Measurements from ENCODE around the gene ELAPOR1. TPM values are rescaled to one million over a fixed set of nuclear protein-coding genes. Genes with fewer than 3 reads are reported as not detected.

Gene ELAPOR1
- total and polyA plus RNA-seq, 9 of the 15 experiments (the other 6 are each of a cell fraction or from before 2014, with no cell fraction given): 0.07 to 1.2 (median 0.18) TPM

DNA sequence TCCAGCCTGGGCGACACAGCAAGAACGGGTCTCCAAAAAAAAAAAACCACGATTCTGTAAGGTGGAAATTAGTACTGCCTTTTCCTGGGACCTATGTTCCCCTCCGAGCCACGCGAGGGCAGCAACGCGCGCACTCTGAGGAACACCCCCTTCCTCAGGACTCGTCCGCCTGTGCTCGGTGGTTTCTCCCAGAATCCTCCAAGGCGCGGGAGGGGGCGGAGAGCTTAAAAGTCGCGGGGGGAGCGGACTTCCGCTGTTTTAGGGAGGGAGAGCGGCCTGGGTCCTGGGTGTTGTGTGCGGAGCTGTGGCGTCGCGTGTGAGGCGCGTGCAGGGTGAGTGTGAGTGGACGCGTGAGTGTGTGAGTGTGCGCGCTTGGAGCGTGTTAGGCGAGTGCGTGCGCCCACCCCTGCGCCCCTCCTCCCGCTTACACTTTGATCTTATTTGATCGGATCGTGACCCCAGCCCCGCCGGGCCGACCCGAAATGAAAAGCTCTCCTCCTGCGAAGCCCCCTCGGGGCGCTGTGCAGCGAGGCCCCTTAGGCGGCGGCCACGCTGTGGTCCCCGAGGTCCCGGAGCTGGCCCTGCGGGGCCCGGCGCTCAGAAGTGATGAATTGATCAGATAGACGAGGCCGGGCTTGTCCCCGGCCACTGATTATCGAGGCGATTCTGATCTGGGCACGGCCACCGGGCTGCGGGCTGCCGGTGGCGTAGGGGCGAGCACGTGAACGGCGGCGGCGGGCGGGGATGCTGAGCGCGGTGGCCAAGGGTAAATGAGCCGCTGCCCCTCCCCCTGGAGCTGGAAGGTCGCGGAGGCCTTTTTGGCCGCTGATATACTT, 13.8 kb upstream of the ELAPOR1 start (continued):
- TF ChIP-seq NCOA1 (IDR thresholded peaks at IDR 0.05; ENCODE audit: low read depth) (0 out of 2 replicates have a peak, but pooled peaks have one; percentile 61), HES1 (IDR thresholded peaks at IDR 0.05; ENCODE audit: low read depth) (peak; percentile 99), HOXB6 (CRISPR knock-in tag; IDR thresholded peaks at IDR 0.05; ENCODE audit: borderline replicate concordance) (no peak; the same call in 1 of the 2 replicates), SAFB (IDR thresholded peaks at IDR 0.05; ENCODE audit: borderline replicate concordance, low read depth, low read length) (peak; percentile 17; the same call in 1 of the 2 replicates), ZNF41 (CRISPR knock-in tag; conservative IDR thresholded peaks at IDR 0.05) (peak; percentile 84), COPS2 (conservative IDR thresholded peaks at IDR 0.05) (no peak), ZC3H11A (IDR thresholded peaks at IDR 0.05; ENCODE audit: low read depth, low read length) (no peak), SIN3B (IDR thresholded peaks at IDR 0.05; ENCODE audit: low read depth) (0 out of 2 replicates have a peak, but pooled peaks have one; percentile 59), ZNF274 (IDR thresholded peaks at IDR 0.05; ENCODE audit: borderline replicate concordance, low read depth, low read length) (no peak), CCNT2 (IDR thresholded peaks at IDR 0.05; ENCODE audit: borderline replicate concordance, extremely low read depth, insufficient read length, low read depth, low read length) (peak; percentile 87), ZNF24 (IDR thresholded peaks at IDR 0.05) (0 out of 2 replicates have a peak, but pooled peaks have one; percentile 58), TAF7 (tag; IDR thresholded peaks at IDR 0.05) (peak; percentile 96), FOSL1 (tag; conservative IDR thresholded peaks at IDR 0.05) (peak; percentile 59; the same call in 1 of the 2 replicates), BRCA1 (IDR thresholded peaks at IDR 0.05) (no peak), BRCA1 (CRISPR knock-in tag; IDR thresholded peaks at IDR 0.05) (peak; percentile 93; the same call in 1 of the 2 replicates), TCF7L2 (IDR thresholded peaks at IDR 0.05; ENCODE audit: low read depth, low read length) (peak; percentile 37; the same call in 1 of the 2 replicates), FOXK1 (CRISPR knock-in tag; IDR thresholded peaks at IDR 0.05; ENCODE audit: borderline replicate concordance) (peak; percentile 64), ZZZ3 (IDR thresholded peaks at IDR 0.05) (peak; percentile 82)
- TF ChIP-seq, protein P1, sequence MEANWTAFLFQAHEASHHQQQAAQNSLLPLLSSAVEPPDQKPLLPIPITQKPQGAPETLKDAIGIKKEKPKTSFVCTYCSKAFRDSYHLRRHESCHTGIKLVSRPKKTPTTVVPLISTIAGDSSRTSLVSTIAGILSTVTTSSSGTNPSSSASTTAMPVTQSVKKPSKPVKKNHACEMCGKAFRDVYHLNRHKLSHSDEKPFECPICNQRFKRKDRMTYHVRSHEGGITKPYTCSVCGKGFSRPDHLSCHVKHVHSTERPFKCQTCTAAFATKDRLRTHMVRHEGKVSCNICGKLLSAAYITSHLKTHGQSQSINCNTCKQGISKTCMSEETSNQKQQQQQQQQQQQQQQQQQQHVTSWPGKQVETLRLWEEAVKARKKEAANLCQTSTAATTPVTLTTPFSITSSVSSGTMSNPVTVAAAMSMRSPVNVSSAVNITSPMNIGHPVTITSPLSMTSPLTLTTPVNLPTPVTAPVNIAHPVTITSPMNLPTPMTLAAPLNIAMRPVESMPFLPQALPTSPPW (CRISPR knock-in tag; IDR thresholded peaks at IDR 0.05): peak; percentile 100
- TF ChIP-seq, protein P2, sequence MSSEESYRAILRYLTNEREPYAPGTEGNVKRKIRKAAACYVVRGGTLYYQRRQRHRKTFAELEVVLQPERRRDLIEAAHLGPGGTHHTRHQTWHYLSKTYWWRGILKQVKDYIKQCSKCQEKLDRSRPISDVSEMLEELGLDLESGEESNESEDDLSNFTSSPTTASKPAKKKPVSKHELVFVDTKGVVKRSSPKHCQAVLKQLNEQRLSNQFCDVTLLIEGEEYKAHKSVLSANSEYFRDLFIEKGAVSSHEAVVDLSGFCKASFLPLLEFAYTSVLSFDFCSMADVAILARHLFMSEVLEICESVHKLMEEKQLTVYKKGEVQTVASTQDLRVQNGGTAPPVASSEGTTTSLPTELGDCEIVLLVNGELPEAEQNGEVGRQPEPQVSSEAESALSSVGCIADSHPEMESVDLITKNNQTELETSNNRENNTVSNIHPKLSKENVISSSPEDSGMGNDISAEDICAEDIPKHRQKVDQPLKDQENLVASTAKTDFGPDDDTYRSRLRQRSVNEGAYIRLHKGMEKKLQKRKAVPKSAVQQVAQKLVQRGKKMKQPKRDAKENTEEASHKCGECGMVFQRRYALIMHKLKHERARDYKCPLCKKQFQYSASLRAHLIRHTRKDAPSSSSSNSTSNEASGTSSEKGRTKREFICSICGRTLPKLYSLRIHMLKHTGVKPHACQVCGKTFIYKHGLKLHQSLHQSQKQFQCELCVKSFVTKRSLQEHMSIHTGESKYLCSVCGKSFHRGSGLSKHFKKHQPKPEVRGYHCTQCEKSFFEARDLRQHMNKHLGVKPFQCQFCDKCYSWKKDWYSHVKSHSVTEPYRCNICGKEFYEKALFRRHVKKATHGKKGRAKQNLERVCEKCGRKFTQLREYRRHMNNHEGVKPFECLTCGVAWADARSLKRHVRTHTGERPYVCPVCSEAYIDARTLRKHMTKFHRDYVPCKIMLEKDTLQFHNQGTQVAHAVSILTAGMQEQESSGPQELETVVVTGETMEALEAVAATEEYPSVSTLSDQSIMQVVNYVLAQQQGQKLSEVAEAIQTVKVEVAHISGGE (CRISPR knock-in tag; IDR thresholded peaks at IDR 0.05): peak in 1 of 3 experiments; percentile 48; a peak in 1 of 6 replicates

All from K562 (cell line).